Endodermal cell (in vitro differentiated cells): ENCODE results near the gene GNL3L. TPM values are rescaled to one million over a fixed set of nuclear protein-coding genes. Genes with fewer than 3 reads are reported as not detected.

Source experiments
- DNase-seq: peaks from one replicate; pipeline ENCODE4 v3.0.0-alpha.2; 2017
- H3K27ac ChIP-seq: 2 replicates; pipeline ENCODE4 v1.5.1; 2013; ENCODE audit warnings: mild to moderate bottlenecking, low read depth, low read length, moderate library complexity
- H3K27me3 ChIP-seq: 2 replicates; pipeline ENCODE4 v1.6.1; 2013; ENCODE audit warnings: mild to moderate bottlenecking, low read length, moderate library complexity; ENCODE audit not compliant: insufficient read depth, control insufficient read depth, poor library complexity, severe bottlenecking
- H3K36me3 ChIP-seq: 2 replicates; pipeline ENCODE4 v1.7.0; 2013; ENCODE audit warnings: mild to moderate bottlenecking, low read length, moderate library complexity; ENCODE audit not compliant: control insufficient read depth, insufficient read depth
- H3K4me1 ChIP-seq: one replicate; pipeline ENCODE4 v1.7.0; 2013; ENCODE audit warnings: low read length; ENCODE audit not compliant: control insufficient read depth, insufficient read depth
- H3K4me3 ChIP-seq: 2 replicates; pipeline ENCODE4 v1.5.1; 2013; ENCODE audit warnings: mild to moderate bottlenecking, low read length, moderate library complexity
- H3K9ac ChIP-seq: 2 replicates; pipeline ENCODE4 v1.6.1; 2013; ENCODE audit warnings: mild to moderate bottlenecking, low read length, moderate library complexity; ENCODE audit not compliant: poor library complexity, severe bottlenecking; ENCODE audit errors: extremely low read depth
- H3K9me3 ChIP-seq: 2 replicates; pipeline ENCODE4 v1.6.1; 2013; ENCODE audit warnings: mild to moderate bottlenecking, low read length, moderate library complexity; ENCODE audit not compliant: control insufficient read depth
- H3K27ac Mint-ChIP-seq: 2 replicates; pipeline ENCODE4 v1.8.0; 2020; ENCODE audit warnings: mixed read lengths
- H3K27me3 Mint-ChIP-seq: 2 replicates; pipeline ENCODE4 v1.8.0; 2021; ENCODE audit warnings: mild to moderate bottlenecking, mixed read lengths; ENCODE audit not compliant: insufficient read depth
- H3K36me3 Mint-ChIP-seq: 2 replicates; pipeline ENCODE4 v1.8.0; 2020; ENCODE audit warnings: low read depth, mixed read lengths
- H3K4me1 Mint-ChIP-seq: 2 replicates; pipeline ENCODE4 v1.8.0; 2020; ENCODE audit warnings: mixed read lengths
- H3K4me3 Mint-ChIP-seq: 2 replicates; pipeline ENCODE4 v1.8.0; 2020; ENCODE audit warnings: mild to moderate bottlenecking, moderate library complexity, mixed read lengths
- H3K9me3 Mint-ChIP-seq: 2 replicates; pipeline ENCODE4 v1.8.0; 2020; ENCODE audit warnings: mild to moderate bottlenecking, mixed read lengths
- CTCF ChIP-seq: fragments of 200-600 bp; sonication (generic); conservative IDR thresholded peaks from 2 replicates; pipeline ENCODE4 v1.5.0; 2021; ENCODE audit warnings: antibody characterized with exemption, mild to moderate bottlenecking
- WGBS, 2 experiments: methylation state at CpG; one replicate each; pipeline versions ENCODE4 v1.1.5 to v1.1.7; 2013; ENCODE audit warnings: missing lambda C conversion rate in 2 of 2, mixed read lengths in 1 of 2; ENCODE audit not compliant: insufficient coverage in 1 of 2, insufficient read length in 1 of 2; 5-methylcytosine and 5-hydroxymethylcytosine counted together
- long read RNA-seq, 4 experiments: library from polyadenylated mRNA in 2 of 4; library from RNA in 1 of 4; library from capped mRNA in 1 of 4; stranded (forward) in 3 of 4; unstranded in 1 of 4; transcript quantifications; one replicate each; pipeline ENCODE4 v2.0.0, GENCODE V29; 2020 to 2021; ENCODE audit warnings: inconsistent platforms in 1 of 4
- polyA plus RNA-seq, 2 experiments: library from polyadenylated mRNA; stranded (reverse); fragments of 50-300 nt; gene quantifications; one replicate each; pipeline ENCODE4 v1.2.3, GENCODE V29; 2013
- total RNA-seq, 2 donors: library from RNA; stranded (reverse); fragmentation: NEBNext Ultra II Directional in 1 of 2; extraction: Animal tissue kit (Norgen Biotek cat#: 25700) in 1 of 2; gene quantifications; 2 replicates in 1 of 2; 3 replicates in 1 of 2; pipeline ENCODE4 v1.2.1, GENCODE V29; 2021

The GNL3L gene
- 10 to 100 TPM; 40.2 to 43.8 TPM for total RNA-seq
- polyA plus RNA-seq (2013, experiment 1 of 2) = 15.1 TPM
- 13.6 TPM for polyA plus RNA-seq (2013, experiment 2 of 2)
- long read RNA-seq, experiment 1, partial matches to known transcripts = 1 of 1 reads
- long read RNA-seq, experiment 1, other reads (novel, unspliced or antisense) = 0 of 1 reads
- long read RNA-seq, experiment 2, partial matches to known transcripts = 1 of 6 reads
- long read RNA-seq, experiment 2, other reads (novel, unspliced or antisense) = 2 of 6 reads
- long read RNA-seq, experiment 3, transcript GNL3L-202 (16 exons, 2,135 nt) = minor isoform, 9 of 49 reads
- long read RNA-seq, experiment 3, transcript GNL3L-201 (16 exons, 2,357 nt) = major isoform, 21 of 49 reads
- long read RNA-seq, experiment 3, partial matches to known transcripts = 7 of 49 reads
- long read RNA-seq, experiment 3, other reads (novel, unspliced or antisense) = 12 of 49 reads
- long read RNA-seq, experiment 4, partial matches to known transcripts = 2 of 8 reads
- long read RNA-seq, experiment 4, other reads (novel, unspliced or antisense) = 3 of 8 reads

GRCh38 chrX:54529552-54530356 lies at the start of gene GNL3L:
GNL3L (plus strand) TSS chrX:54530219; CDS start chrX:54532567, 2,348 bp downstream.
- Histone ChIP-seq H3K27me3 (no peaks in the 10 kb centered on the region), H3K4me1 (no peaks in the 10 kb centered on the region), H3K9ac (peak within 1 kb of the TSS; percentile 69), H3K9me3 (no peaks in the 10 kb centered on the region), H3K36me3 (peaks cover 14% of the 10 kb centered on the region), H3K4me3 (peak within 1 kb of the TSS; percentile 87), H3K27ac (peak within 1 kb of the TSS; percentile 97)
- peak within 1 kb of the TSS; percentile 96 for H3K27ac Mint-ChIP-seq
- peaks cover 7% of the 10 kb centered on the region for H3K4me1 Mint-ChIP-seq
- no peak for TF ChIP-seq CTCF
- peak; percentile 94 for DNase-seq
- peaks cover 26% of the 10 kb centered on the region for H3K36me3 Mint-ChIP-seq
- WGBS, 2 experiments = 0 to 5% methylated on average over 4 to 30 of the region's 51 CpGs
- peaks cover 59% of the 10 kb centered on the region for H3K9me3 Mint-ChIP-seq
- H3K27me3 Mint-ChIP-seq = no peaks in the 10 kb centered on the region
- H3K4me3 Mint-ChIP-seq = peak within 1 kb of the TSS; percentile 86

GRCh38 chrX:54482839-54483593 lies 47.0 kb upstream of the GNL3L start:
- Histone ChIP-seq H3K36me3 (no peaks in the 10 kb centered on the region), H3K4me1 (peaks cover 5% of the 10 kb centered on the region), H3K4me3 (no peak overlapping the region), H3K9ac (no peak overlapping the region), H3K27ac (no peak overlapping the region), H3K27me3 (no peaks in the 10 kb centered on the region), H3K9me3 (no peaks in the 10 kb centered on the region)
- Mint-ChIP-seq H3K27me3 (no peaks in the 10 kb centered on the region), H3K36me3 (no peaks in the 10 kb centered on the region), H3K27ac (no peak overlapping the region), H3K9me3 (peaks cover 48% of the 10 kb centered on the region), H3K4me3 (no peak overlapping the region), H3K4me1 (peaks cover 23% of the 10 kb centered on the region)
- DNase-seq = peak; percentile 79
- WGBS, 2 experiments = 40 to 49% methylated on average over 3 to 16 of the region's 21 CpGs
- TF ChIP-seq CTCF = no peak

- Histone ChIP-seq H3K36me3 (no peaks in the 10 kb centered on the region), H3K4me1 (peaks cover 4% of the 10 kb centered on the region), H3K27ac (peak overlapping the region; percentile 38), H3K9ac (no peak overlapping the region), H3K4me3 (no peak overlapping the region), H3K27me3 (no peaks in the 10 kb centered on the region), H3K9me3 (no peaks in the 10 kb centered on the region)
- peaks cover 49% of the 10 kb centered on the region for H3K9me3 Mint-ChIP-seq
- no peak for TF ChIP-seq CTCF
- H3K4me3 Mint-ChIP-seq = no peak overlapping the region
- H3K27me3 Mint-ChIP-seq = no peaks in the 10 kb centered on the region
- WGBS, 2 experiments = 84% methylated on average over 9 of the region's 9 CpGs; no CpG with 5 or more reads in 1 of the 2 experiments
- DNase-seq = no peak
- no peak overlapping the region for H3K27ac Mint-ChIP-seq
- peaks cover 23% of the 10 kb centered on the region for H3K4me1 Mint-ChIP-seq
- no peaks in the 10 kb centered on the region for H3K36me3 Mint-ChIP-seq
Measured at GRCh38 chrX:54483946-54484345, 46.1 kb upstream of the GNL3L start.
